GM23338 (cell line): ENCODE measurements around the gene AMOTL1. TPM values are rescaled to one million over a fixed set of nuclear protein-coding genes. Genes with fewer than 3 reads are reported as not detected.

Source experiments
- ATAC-seq: fragments of 200-7000 bp; cut with Tn5 transposase; 3 replicates; pipeline ENCODE4 v1.9.1; 2020
- DNase-seq: peaks from one replicate; pipeline ENCODE4 v3.0.0-alpha.2; 2015; ENCODE audit warnings: low spot score
- H2AFZ ChIP-seq: fragments of 200-600 bp; sonication (generic); 2 replicates; pipeline ENCODE4 v1.8.0; 2016; ENCODE audit warnings: antibody characterized with exemption, mild to moderate bottlenecking, moderate library complexity
- H3F3A ChIP-seq: fragments of 200-600 bp; sonication (generic); replicated peaks from 2 replicates; pipeline ENCODE4 v1.8.0; 2017; ENCODE audit warnings: antibody characterized with exemption, mixed run types, low read depth
- H3K27ac ChIP-seq: fragments of 200-600 bp; sonication (generic); 2 replicates; pipeline ENCODE4 v1.6.1; 2016; ENCODE audit warnings: low read depth
- H3K27me3 ChIP-seq: fragments of 200-600 bp; sonication (generic); 2 replicates; pipeline ENCODE4 v1.8.0; 2016; ENCODE audit warnings: mild to moderate bottlenecking, mixed run types, moderate library complexity; ENCODE audit not compliant: insufficient read depth
- H3K36me3 ChIP-seq: fragments of 200-600 bp; sonication (generic); 2 replicates; pipeline ENCODE4 v1.8.0; 2016; ENCODE audit warnings: mild to moderate bottlenecking; ENCODE audit not compliant: insufficient read depth
- H3K4me1 ChIP-seq: fragments of 200-600 bp; sonication (generic); 2 replicates; pipeline ENCODE4 v1.8.0; 2016; ENCODE audit warnings: mild to moderate bottlenecking, moderate library complexity; ENCODE audit not compliant: insufficient read depth
- H3K4me2 ChIP-seq: fragments of 200-600 bp; sonication (generic); 2 replicates; pipeline ENCODE4 v1.7.1; 2017; ENCODE audit warnings: mixed run types
- H3K4me3 ChIP-seq: fragments of 200-600 bp; sonication (generic); 2 replicates; pipeline ENCODE4 v1.6.1; 2016; ENCODE audit warnings: mixed run types
- H3K79me2 ChIP-seq: fragments of 200-600 bp; sonication (generic); replicated peaks from 2 replicates; pipeline ENCODE4 v1.8.0; 2017; ENCODE audit warnings: mild to moderate bottlenecking; ENCODE audit not compliant: insufficient read depth
- H3K9me2 ChIP-seq: fragments of 200-600 bp; sonication (generic); 2 replicates; pipeline ENCODE4 v1.8.0; 2017; ENCODE audit not compliant: insufficient read depth
- H4K20me1 ChIP-seq: fragments of 200-600 bp; sonication (generic); replicated peaks from 2 replicates; pipeline ENCODE4 v1.8.0; 2017; ENCODE audit warnings: mild to moderate bottlenecking; ENCODE audit not compliant: insufficient read depth
- H3K27ac Mint-ChIP-seq: 2 replicates; pipeline ENCODE4 v1.8.0; 2020; ENCODE audit warnings: inconsistent platforms, mild to moderate bottlenecking, moderate library complexity, mixed read lengths
- H3K27me3 Mint-ChIP-seq: 3 replicates; pipeline ENCODE4 v1.8.0; 2022; ENCODE audit warnings: low read depth, mild to moderate bottlenecking, moderate library complexity, mixed read lengths, inconsistent platforms; ENCODE audit not compliant: insufficient read depth, poor library complexity
- H3K36me3 Mint-ChIP-seq: 3 replicates; pipeline ENCODE4 v1.8.0; 2021; ENCODE audit warnings: low read depth, mild to moderate bottlenecking, inconsistent platforms, moderate library complexity, mixed read lengths
- H3K4me1 Mint-ChIP-seq: 3 replicates; pipeline ENCODE4 v1.8.0; 2020; ENCODE audit warnings: mild to moderate bottlenecking, inconsistent platforms, mixed read lengths
- H3K4me3 Mint-ChIP-seq: 3 replicates; pipeline ENCODE4 v1.8.0; 2021; ENCODE audit warnings: moderate library complexity, mild to moderate bottlenecking, inconsistent platforms, mixed read lengths
- H3K9me3 Mint-ChIP-seq: 3 replicates; pipeline ENCODE4 v1.8.0; 2020; ENCODE audit warnings: moderate library complexity, mild to moderate bottlenecking, inconsistent platforms, mixed read lengths
- CREB1 ChIP-seq: fragments of 250-450 bp; sonication (Bioruptor Pico); IDR thresholded peaks from 2 replicates; pipeline ENCODE4 v1.5.0; 2020; ENCODE audit warnings: low read depth, mild to moderate bottlenecking, moderate library complexity
- ETS1 ChIP-seq: IDR thresholded peaks from 2 replicates; pipeline ENCODE4 v1.6.1; 2016; ENCODE audit warnings: antibody characterized with exemption
- EZH2 ChIP-seq: fragments of 200-600 bp; sonication (generic); IDR thresholded peaks from one replicate; pipeline ENCODE4 v1.8.0; 2017; ENCODE audit warnings: antibody characterized with exemption, mild to moderate bottlenecking, low read depth; ENCODE audit not compliant: unreplicated experiment
- JUNB ChIP-seq: IDR thresholded peaks from one replicate; pipeline ENCODE4 v1.6.1; 2016; ENCODE audit warnings: antibody characterized with exemption; ENCODE audit not compliant: unreplicated experiment
- NANOG ChIP-seq: IDR thresholded peaks from 2 replicates; pipeline ENCODE4 v1.6.1; 2016; ENCODE audit warnings: antibody characterized with exemption, borderline replicate concordance
- REST ChIP-seq: IDR thresholded peaks from one replicate; pipeline ENCODE4 v1.6.1; 2018; ENCODE audit warnings: antibody characterized with exemption; ENCODE audit not compliant: unreplicated experiment
- ZNF114 ChIP-seq: fragments of 250-450 bp; sonication (Bioruptor Pico); IDR thresholded peaks from 2 replicates; pipeline ENCODE4 v1.5.0; 2020; ENCODE audit warnings: mild to moderate bottlenecking, moderate library complexity
- polyA plus RNA-seq: library from polyadenylated mRNA; unstranded; fragments of >200 nt; fragmentation: Nextera tagmentation; extraction: Ambion mirVana; gene quantifications from 2 replicates; pipeline ENCODE4 v1.2.1, GENCODE V29; 2016
- total RNA-seq: library from RNA; depleted of rRNA; stranded (reverse); fragments of >200 nt; shearing (Covaris generic); gene quantifications from 2 replicates; pipeline ENCODE4 v1.2.3, GENCODE V29; 2014
- TF ChIP-seq, protein P1 (sequence below), 2 experiments: fragments of 200-600 bp in 1 of 2; sonication (generic) in 1 of 2; conservative IDR thresholded peaks; 2 replicates each; pipeline versions ENCODE4 v1.5.1 to v1.6.1; 2016 to 2017; ENCODE audit warnings: antibody characterized with exemption in 2 of 2, low read depth in 2 of 2, mild to moderate bottlenecking in 2 of 2, moderate library complexity in 1 of 2
- TF ChIP-seq, protein P2 (sequence below): fragments of 250-450 bp; sonication (Bioruptor Pico); IDR thresholded peaks from 2 replicates; pipeline ENCODE4 v1.5.0; 2020; ENCODE audit warnings: mild to moderate bottlenecking, moderate library complexity

AMOTL1 gene
- total and polyA plus RNA-seq, 2 experiments from 2014 or later: 4.3 to 18.7 TPM

- H3K27me3 ChIP-seq: no peaks in the 10 kb centered on the region
- peaks cover 2% of the 10 kb centered on the region; the same call in 1 of the 2 replicates for H4K20me1 ChIP-seq
- H2AFZ ChIP-seq: no peak overlapping the region
- H3K27ac Mint-ChIP-seq: no peak overlapping the region
- 0 out of 2 replicates have a peak, but pooled peaks cover 3% of the 10 kb centered on the region for H3K9me2 ChIP-seq
- H3K36me3 ChIP-seq: no peaks in the 10 kb centered on the region
- no peak overlapping the region for H3K4me2 ChIP-seq
- ATAC-seq (no peak), DNase-seq (no peak)
- H3K4me3 Mint-ChIP-seq: no peak overlapping the region
- TF ChIP-seq ETS1 (no peak), REST (no peak), ZNF114 (CRISPR knock-in tag) (no peak), CREB1 (CRISPR knock-in tag) (no peak), EZH2 (no peak), NANOG (no peak), JUNB (no peak)
- TF ChIP-seq, protein P1, sequence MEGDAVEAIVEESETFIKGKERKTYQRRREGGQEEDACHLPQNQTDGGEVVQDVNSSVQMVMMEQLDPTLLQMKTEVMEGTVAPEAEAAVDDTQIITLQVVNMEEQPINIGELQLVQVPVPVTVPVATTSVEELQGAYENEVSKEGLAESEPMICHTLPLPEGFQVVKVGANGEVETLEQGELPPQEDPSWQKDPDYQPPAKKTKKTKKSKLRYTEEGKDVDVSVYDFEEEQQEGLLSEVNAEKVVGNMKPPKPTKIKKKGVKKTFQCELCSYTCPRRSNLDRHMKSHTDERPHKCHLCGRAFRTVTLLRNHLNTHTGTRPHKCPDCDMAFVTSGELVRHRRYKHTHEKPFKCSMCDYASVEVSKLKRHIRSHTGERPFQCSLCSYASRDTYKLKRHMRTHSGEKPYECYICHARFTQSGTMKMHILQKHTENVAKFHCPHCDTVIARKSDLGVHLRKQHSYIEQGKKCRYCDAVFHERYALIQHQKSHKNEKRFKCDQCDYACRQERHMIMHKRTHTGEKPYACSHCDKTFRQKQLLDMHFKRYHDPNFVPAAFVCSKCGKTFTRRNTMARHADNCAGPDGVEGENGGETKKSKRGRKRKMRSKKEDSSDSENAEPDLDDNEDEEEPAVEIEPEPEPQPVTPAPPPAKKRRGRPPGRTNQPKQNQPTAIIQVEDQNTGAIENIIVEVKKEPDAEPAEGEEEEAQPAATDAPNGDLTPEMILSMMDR (conservative IDR thresholded peaks at IDR 0.05; ENCODE audit: low read depth in 2 of 2): no peak
- TF ChIP-seq, protein P2, sequence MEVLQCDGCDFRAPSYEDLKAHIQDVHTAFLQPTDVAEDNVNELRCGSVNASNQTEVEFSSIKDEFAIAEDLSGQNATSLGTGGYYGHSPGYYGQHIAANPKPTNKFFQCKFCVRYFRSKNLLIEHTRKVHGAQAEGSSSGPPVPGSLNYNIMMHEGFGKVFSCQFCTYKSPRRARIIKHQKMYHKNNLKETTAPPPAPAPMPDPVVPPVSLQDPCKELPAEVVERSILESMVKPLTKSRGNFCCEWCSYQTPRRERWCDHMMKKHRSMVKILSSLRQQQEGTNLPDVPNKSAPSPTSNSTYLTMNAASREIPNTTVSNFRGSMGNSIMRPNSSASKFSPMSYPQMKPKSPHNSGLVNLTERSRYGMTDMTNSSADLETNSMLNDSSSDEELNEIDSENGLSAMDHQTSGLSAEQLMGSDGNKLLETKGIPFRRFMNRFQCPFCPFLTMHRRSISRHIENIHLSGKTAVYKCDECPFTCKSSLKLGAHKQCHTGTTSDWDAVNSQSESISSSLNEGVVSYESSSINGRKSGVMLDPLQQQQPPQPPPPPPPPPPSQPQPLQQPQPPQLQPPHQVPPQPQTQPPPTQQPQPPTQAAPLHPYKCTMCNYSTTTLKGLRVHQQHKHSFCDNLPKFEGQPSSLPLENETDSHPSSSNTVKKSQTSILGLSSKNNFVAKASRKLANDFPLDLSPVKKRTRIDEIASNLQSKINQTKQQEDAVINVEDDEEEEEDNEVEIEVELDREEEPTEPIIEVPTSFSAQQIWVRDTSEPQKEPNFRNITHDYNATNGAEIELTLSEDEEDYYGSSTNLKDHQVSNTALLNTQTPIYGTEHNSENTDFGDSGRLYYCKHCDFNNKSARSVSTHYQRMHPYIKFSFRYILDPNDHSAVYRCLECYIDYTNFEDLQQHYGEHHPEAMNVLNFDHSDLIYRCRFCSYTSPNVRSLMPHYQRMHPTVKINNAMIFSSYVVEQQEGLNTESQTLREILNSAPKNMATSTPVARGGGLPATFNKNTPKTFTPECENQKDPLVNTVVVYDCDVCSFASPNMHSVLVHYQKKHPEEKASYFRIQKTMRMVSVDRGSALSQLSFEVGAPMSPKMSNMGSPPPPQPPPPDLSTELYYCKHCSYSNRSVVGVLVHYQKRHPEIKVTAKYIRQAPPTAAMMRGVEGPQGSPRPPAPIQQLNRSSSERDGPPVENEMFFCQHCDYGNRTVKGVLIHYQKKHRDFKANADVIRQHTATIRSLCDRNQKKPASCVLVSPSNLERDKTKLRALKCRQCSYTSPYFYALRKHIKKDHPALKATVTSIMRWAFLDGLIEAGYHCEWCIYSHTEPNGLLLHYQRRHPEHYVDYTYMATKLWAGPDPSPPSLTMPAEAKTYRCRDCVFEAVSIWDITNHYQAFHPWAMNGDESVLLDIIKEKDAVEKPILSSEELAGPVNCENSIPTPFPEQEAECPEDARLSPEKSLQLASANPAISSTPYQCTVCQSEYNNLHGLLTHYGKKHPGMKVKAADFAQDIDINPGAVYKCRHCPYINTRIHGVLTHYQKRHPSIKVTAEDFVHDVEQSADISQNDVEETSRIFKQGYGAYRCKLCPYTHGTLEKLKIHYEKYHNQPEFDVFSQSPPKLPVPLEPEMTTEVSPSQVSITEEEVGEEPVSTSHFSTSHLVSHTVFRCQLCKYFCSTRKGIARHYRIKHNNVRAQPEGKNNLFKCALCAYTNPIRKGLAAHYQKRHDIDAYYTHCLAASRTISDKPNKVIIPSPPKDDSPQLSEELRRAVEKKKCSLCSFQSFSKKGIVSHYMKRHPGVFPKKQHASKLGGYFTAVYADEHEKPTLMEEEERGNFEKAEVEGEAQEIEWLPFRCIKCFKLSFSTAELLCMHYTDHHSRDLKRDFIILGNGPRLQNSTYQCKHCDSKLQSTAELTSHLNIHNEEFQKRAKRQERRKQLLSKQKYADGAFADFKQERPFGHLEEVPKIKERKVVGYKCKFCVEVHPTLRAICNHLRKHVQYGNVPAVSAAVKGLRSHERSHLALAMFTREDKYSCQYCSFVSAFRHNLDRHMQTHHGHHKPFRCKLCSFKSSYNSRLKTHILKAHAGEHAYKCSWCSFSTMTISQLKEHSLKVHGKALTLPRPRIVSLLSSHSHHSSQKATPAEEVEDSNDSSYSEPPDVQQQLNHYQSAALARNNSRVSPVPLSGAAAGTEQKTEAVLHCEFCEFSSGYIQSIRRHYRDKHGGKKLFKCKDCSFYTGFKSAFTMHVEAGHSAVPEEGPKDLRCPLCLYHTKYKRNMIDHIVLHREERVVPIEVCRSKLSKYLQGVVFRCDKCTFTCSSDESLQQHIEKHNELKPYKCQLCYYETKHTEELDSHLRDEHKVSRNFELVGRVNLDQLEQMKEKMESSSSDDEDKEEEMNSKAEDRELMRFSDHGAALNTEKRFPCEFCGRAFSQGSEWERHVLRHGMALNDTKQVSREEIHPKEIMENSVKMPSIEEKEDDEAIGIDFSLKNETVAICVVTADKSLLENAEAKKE (CRISPR knock-in tag): no peak
- H3K4me1 ChIP-seq: peaks cover 16% of the 10 kb centered on the region
- H3K79me2 ChIP-seq: 0 out of 2 replicates have a peak, but pooled peaks cover 3% of the 10 kb centered on the region
- peaks cover 16% of the 10 kb centered on the region for H3K4me1 Mint-ChIP-seq
- H3K27me3 Mint-ChIP-seq: peaks cover 12% of the 10 kb centered on the region
- H3K27ac ChIP-seq: no peak overlapping the region
- H3K9me3 Mint-ChIP-seq: peaks cover 3% of the 10 kb centered on the region; the same call in 1 of the 3 replicates
- H3K36me3 Mint-ChIP-seq: peaks cover 25% of the 10 kb centered on the region
- H3K4me3 ChIP-seq: no peak overlapping the region
- no peaks in the 10 kb centered on the region for H3F3A ChIP-seq
Measured at GRCh38 chr11:94806419-94806818, 38.3 kb downstream of the AMOTL1 start.
